Activated CD8-positive, alpha-beta memory T cell treated with anti-CD3 and anti-CD28 coated beads, Interleukin-2, amount 50 U/mL, for 4 hours (primary cell): ENCODE data around the gene VAT1L.

Experiments used
- DNase-seq: peaks from one replicate; pipeline ENCODE4 v3.0.0-alpha.2; 2020

VAT1L gene

DNA sequence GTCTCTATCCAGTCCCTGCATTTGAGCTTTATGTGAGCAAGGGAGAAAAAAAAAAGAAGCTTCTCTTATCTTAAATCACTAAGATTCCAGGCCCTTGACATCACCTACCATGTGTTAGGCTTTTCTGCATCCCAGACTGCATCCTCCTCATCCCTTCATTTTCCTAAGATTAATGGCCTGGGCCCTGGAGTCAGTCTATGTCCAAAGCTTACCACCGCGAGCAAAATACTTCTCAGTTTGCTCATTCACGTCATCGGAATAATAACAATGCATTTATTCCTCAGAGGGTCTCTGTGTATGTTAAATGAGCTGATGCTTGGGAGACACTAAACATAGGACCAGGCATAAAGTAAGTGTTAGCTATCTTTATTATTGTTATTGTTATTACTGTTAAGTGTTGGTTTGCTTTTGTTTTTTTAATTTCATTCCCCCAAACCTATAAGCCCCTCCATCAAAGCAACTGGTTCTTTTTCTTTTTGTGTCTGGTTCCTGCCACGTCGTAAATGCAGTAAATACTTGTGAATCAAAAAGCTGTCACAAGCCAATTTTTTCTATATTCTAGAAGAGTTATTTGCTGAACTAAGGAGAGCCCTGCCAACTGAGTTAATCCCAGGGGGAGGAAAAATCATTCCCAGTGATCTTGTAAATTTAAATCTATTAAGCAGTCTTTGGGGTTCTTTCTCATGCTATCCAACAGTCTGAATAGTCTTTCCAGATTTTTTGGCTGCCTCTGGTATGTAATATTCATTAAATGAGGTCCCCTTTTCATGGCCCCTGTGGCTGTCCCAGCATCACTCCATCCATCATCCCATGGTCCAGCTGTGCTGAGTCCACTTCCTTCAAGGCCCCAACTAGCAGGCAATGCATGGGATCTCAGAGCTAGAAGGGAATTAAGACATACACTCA is 46.5 kb downstream of the VAT1L start:
- no peak for DNase-seq

DNA sequence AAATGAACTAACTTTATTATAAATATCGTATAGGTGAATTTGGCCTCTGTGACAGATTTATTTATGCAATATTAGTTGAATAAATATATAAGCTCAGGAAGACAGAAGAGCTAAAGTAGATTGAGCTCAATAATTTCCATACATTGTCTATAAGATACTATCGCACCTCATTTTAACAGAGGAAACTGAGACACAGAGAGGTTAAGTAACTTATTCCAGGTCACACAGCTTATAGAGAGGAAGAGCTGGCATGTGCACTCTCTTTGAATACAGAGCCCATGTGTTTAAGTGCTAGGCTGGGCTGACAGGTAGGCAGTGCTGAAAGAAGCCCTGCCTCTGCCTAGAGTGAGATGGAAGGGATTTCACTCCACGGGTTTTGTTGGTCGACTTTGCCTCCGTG is 48.4 kb downstream of the VAT1L start:
- DNase-seq = no peak

DNA sequence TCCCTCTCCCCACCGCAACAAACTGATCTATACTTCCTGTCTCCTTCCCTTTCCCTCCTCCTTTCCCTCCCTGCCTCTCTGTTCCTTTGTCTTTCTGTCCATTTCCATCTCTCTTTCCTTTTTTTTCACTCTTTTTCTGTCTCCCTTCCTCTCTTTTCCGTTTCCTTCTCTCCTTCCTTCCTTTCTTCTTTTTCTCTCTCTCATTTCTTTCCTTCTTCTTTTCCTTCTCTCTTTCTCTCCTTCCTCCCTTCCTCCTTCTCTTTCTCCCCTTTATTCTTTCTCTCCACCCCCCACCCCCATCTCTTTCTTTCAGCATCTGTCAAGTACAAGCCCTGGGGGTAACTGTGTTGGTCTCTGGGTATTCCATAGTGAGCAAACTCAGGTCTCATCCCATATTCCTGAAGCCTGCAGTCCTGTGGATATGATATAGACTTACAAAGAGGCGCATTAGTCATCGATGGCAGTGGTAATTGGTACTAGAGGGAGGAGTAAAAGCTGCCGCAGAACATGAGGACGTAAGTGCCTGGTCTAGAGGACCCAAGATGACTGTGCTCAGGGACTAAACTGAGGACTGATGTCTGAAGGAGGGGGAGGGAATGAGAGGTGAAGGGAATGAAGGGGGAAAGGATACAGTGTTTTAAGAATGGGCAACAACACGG is 50.4 kb downstream of the VAT1L start:
- no peak for DNase-seq

DNA sequence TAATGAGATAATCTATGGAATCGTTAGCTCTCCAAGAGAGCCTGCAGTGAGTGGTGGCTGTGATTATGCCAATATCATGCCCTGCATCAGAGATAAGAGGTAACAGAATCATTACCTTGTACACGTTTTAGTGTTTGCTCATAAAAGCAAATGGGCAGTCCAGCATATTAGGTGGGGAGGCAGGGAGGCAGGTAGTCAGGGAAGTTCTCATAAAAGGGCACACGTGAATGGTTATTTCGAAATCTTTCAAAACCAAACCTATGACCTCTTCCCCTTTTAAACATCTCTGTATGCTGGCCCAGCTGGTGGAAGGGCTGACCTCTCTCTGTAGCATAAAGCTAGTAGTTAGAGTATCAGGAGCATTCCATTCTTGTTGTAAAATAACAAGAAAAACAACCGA is 51.7 kb downstream of the VAT1L start:
- DNase-seq = no peak

DNA sequence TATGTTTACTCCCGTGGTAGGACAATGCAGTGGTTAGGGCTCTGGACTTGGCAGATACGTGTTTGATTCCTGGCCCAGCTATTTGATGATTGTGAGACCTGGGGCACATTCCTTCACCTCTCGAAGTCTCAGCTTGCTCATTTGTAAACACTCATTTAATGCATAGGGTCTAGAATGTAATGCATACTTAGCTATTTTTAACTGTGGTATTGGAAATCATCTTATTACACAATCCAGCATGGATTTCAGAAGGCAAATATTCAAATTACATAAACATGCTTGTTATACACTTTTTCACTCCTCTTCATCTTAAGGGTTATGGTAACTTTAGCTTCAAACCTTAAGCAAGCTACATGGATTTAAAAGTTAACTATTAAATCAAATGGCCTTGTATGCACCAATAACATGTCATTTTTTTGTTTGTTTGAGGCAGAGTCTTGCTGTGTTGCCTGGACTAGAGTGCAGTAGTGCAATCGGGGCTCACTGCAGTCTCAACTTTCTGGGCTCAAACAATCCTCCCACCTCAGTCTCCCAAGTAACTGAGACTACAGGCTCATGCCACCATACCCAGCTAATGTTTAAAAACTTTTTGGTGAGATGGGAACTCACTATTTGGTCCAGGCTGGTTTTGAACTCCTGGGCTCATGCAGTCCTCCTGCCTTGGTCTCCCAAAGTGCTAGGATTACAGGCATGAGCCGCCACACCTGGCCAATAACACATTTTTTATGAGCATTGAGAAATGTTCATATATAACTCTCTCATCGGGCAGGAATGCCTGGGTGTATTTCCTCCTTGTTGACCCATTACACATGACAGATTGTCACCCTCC is 52.5 kb downstream of the VAT1L start:
- DNase-seq = no peak

GRCh38 chr16:77841502-77841763 is 53.1 kb downstream of the VAT1L start:
- DNase-seq = no peak

GRCh38 chr16:77842468-77842867 is 54.1 kb downstream of the VAT1L start:
- DNase-seq = no peak

GRCh38 chr16:77843405-77843804 is 55.0 kb downstream of the VAT1L start:
- no peak for DNase-seq

DNA sequence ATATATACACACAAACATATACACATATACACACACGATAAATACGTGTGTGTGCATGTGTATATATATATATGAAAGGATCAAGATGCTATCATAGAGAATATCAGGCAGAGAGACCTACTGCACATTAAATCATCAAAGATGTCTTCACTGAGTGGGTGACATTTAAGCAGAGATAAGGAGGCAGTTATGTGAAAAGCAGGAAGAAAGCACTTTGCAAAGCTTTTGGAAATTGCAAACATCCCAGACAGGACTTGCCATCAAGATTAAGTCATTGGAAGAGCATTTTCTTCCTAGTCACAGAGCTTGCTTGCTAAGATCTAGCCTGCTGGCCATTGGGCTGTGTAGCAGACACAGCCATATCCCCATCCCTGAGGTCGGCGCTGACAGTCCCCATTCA is 56.4 kb downstream of the VAT1L start:
- no peak for DNase-seq

DNA sequence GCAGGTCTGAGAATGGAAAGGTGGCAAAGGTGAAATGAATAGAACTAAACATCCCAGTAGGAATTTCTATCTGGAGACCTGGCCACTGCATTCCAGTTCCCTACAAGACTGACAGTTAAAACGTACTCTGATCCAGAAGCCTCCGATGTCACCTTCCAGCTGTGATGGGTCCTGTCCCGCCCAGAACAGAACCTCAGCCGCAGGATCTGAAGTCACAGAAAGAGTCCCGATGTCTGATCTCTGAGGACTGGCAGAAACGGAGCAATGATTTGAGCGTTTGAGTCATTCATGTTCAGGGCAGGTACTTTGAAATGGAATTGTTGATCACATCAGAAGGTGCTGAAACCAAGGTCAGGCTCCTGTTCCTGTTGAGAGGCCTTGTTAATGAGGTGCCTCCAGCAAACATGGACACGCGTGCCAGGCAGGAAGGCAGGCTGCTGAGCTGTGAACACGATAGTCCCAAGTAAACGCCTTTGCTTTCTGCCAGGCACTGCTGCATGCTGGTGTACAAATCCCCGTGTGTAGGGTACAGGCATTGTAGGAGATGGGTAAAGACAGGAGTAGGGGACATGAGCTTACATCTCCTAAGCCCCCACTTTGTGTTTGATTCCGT is 61.4 kb downstream of the VAT1L start:
- DNase-seq = no peak

DNA sequence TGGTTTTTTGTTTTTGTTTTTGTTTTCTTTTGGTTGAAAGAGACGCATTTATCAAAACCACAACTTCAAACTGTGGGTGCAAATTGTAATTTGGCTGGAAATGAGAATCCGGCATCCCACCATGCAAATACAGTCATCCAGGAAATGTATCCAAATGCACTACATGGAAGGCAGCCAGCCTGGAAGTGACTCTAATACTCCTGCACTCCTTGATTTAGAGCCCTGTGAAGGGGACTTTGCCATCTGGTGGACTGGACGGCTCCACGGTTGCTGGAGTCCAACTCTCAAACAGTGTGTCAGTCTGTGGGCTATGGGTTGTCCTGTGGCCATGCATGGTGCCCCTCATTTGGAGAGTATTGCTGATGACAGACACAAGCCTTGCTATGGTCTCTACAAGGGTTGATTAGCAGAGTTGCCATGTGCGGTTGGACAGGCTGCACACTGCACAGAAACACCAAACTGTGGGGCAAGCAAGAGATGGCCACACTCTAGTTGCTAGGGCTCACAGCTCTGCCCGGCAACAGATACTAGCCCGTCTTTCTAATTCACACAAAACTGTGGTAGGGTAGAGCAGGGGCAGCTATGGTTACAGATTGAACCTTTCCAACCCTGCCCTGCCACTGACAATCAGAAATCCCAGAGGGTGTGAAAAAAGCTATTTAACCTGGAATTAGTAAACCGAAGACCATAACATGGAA is 62.4 kb downstream of the VAT1L start:
- DNase-seq = no peak

DNA sequence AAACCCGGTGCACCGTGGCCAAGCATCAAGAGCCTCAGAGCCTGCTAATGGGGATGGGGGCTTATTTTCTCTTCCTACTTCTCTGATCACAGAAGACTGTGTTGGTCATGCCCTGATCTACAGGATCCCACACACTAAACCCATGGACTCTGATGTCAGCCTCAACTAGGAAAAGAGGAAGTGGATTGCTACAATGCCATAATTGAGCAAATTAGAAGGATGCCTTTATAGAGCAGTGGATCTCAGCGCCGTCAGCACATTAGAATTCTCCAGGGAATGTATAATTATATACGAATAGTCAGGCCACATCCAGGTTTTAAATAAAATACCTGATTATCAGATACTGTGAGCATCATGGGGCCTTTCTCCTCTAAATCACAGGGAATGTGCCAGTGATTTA is 64.8 kb downstream of the VAT1L start:
- no peak for DNase-seq

DNA sequence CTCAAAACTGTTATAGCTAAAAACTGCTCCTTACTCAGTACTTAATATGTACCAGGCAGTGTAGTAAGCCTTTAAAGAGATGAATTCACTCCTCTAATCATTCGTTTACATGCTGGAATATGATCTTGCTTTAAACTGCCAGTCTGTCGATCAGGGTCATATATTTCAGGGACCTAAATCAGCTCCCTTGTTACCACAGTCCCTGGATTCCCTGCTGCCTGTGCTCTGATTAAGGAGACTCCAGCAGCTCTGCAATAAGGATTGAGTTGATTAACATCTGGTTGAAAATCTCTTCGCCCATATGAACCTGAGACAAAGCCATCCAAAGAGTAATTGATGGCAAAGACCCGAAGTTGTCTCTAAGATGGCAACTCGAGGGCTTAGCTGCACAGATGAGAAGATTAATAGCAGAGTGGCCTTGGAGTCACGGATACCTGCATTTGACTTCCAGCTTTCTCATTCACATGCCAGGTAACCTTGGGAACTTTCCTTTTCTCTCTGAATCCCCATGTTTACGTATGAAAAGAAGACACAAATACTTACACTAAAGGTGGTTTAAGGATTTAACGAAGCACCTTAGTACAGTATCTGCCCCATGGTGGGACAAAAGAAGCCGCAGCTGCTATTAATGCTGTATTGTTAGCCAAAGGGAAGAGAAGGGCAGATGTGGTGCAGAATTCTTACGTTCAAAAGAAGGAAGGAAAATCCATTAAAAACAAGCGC is 68.2 kb downstream of the VAT1L start:
- DNase-seq = no peak

DNA sequence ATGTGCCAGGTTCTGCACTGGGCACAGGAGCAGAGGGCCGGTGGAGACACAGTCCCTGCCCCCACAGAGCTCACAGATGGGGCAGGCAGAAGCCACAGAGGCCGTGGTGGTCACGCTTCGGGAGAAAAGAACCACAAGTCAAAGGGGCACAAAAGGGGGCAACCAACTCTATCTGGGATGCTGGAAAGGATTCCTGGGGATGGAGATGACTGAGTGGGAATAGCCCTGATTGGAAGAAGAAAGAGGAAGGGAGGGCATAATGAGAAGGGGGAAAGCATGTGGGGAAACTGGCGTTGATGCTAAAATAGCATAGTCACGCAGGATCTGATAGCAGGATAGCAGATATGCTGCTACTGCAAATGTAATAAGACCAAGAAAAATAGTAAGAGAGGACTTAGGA is 69.7 kb downstream of the VAT1L start:
- no peak for DNase-seq

- no peak for DNase-seq
These were observed 71.3 kb downstream of the VAT1L start for GRCh38 chr16:77859493-77860232.

- DNase-seq = no peak
These were observed 72.6 kb downstream of the VAT1L start for GRCh38 chr16:77860953-77861352.

DNA sequence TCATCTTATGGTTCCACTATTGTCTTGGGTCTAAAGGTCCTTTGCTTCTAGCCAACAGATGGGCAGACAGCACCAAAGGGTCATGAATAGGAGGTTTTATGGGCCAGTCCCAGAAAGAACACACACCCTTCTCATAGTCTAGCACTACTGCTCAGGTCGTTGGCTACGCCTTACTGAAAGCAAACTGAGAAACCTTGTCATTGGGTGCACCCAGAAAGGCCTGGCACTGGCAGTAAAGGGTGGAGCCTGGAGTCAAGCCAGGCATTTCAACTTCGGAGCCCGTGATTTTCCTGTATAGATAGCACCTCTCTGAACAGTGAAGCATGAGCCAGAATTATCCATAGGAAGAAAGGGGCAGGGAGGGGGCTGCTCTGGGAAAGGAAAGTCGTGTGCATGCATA is 74.9 kb downstream of the VAT1L start:
- DNase-seq = no peak

DNA sequence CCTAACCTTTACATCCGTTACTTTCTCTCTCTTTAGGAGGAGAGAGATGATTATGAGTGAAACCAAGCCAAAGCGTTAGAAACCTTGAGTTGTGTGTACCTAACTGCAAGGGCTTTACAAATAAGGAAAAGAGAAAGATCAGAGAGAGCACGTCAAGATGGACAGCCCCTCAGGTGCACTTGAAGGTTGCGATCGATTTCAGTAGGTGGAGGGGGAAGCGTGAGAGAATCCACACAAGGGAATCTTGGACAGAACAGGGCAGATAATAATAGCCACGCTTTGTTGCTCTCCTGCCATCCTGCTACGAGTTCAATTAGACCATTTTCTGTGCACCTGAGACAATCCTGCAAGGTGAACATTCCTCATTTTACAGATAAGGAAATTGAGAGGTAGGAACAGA is 78.4 kb downstream of the VAT1L start:
- no peak for DNase-seq

GRCh38 chr16:77868052-77868451 is 79.7 kb downstream of the VAT1L start:
- no peak for DNase-seq

DNA sequence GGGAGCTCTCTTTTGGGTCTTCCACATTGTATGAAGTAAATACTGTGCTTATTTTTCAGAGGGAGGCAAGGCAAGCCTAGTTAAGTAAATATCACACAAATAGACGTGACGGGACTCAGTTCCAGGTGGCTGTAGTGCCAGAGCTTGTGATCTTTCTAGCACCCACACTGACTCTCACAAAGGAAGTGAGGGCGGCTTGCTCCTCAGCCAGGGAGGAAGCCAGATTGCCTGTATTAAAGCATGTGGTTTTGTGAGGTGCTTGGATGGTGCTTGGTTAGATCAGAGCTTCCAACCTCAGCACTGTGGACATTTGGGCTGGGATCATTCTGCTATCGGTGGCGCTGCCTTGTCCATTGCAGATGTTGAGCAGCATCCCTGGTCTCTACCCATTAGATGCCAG is 80.1 kb downstream of the VAT1L start:
- no peak for DNase-seq
